ENCODE results near the gene SMIM21. TPM values are rescaled to one million over a fixed set of nuclear protein-coding genes. Genes with fewer than 3 reads are reported as not detected.

SMIM21 gene
- total RNA-seq, 1 experiment from 2014 or later = not detected

GRCh38 chr18:75450906-75451305 lies 23.4 kb upstream of the SMIM21 start:
- no peak overlapping the region for H3K4me3 Mint-ChIP-seq
- peaks cover 8% of the 10 kb centered on the region for H3K4me1 Mint-ChIP-seq
- H3K9me3 Mint-ChIP-seq = peaks cover 22% of the 10 kb centered on the region
- ATAC-seq (no peak), DNase-seq (ENCODE audit: low spot score) (no peak)
- POLR2A ChIA-PET = no interaction called here
- TF ChIP-seq NFATC4 (CRISPR knock-in tag; IDR thresholded peaks at IDR 0.05) (no peak), ATF2 (CRISPR knock-in tag; IDR thresholded peaks at IDR 0.05; ENCODE audit: borderline replicate concordance, low read depth) (no peak), USF2 (CRISPR knock-in tag; IDR thresholded peaks at IDR 0.05) (no peak), IRF1 (CRISPR knock-in tag; IDR thresholded peaks at IDR 0.05) (no peak), SOX15 (CRISPR knock-in tag; IDR thresholded peaks at IDR 0.05) (no peak), FOXP4 (CRISPR knock-in tag; IDR thresholded peaks at IDR 0.05) (no peak), ATF1 (CRISPR knock-in tag; IDR thresholded peaks at IDR 0.05) (no peak), ZNF138 (CRISPR knock-in tag; conservative IDR thresholded peaks at IDR 0.05) (no peak), ZNF416 (CRISPR knock-in tag; IDR thresholded peaks at IDR 0.05) (no peak), ESRRA (CRISPR knock-in tag; IDR thresholded peaks at IDR 0.05; ENCODE audit: borderline replicate concordance) (no peak), ZNF532 (CRISPR knock-in tag; IDR thresholded peaks at IDR 0.05; ENCODE audit: borderline replicate concordance) (no peak), NR2C2 (CRISPR knock-in tag; IDR thresholded peaks at IDR 0.05) (no peak), IRF2 (CRISPR knock-in tag; IDR thresholded peaks at IDR 0.05; ENCODE audit: borderline replicate concordance, low read depth) (no peak)
- no peak overlapping the region for H3K27ac Mint-ChIP-seq
- peaks cover 22% of the 10 kb centered on the region for H3K27me3 Mint-ChIP-seq (ENCODE audit: low read depth)
- H3K36me3 Mint-ChIP-seq = no peaks in the 10 kb centered on the region
- CTCF ChIA-PET = no interaction called here

- ATAC-seq (no peak), DNase-seq (ENCODE audit: low spot score) (no peak)
- no peaks in the 10 kb centered on the region for H3K27me3 Mint-ChIP-seq (ENCODE audit: low read depth)
- H3K4me1 Mint-ChIP-seq = no peaks in the 10 kb centered on the region
- POLR2A ChIA-PET = interaction anchor here (0.5 kb wide), 1 partner anchor 412 kb away, joined by 3 read pairs; no protein-coding TSS in a partner anchor
- no peak overlapping the region for H3K4me3 Mint-ChIP-seq
- CTCF ChIA-PET = interaction anchor here (1.0 kb wide), 1 partner anchor 455 kb away, joined by 7 read pairs; no protein-coding TSS in a partner anchor
- no peak overlapping the region for H3K27ac Mint-ChIP-seq
- no peaks in the 10 kb centered on the region for H3K36me3 Mint-ChIP-seq
- H3K9me3 Mint-ChIP-seq = no peaks in the 10 kb centered on the region
- no peak for TF ChIP-seq E2F1 (CRISPR knock-in tag; IDR thresholded peaks at IDR 0.05)
- no peak for TF ChIP-seq ZNF512 (CRISPR knock-in tag; IDR thresholded peaks at IDR 0.05; ENCODE audit: borderline replicate concordance)
- TF ChIP-seq CTCF (IDR thresholded peaks at IDR 0.05) = no peak
- no peak for TF ChIP-seq SMAD4 (CRISPR knock-in tag; IDR thresholded peaks at IDR 0.05)
- TF ChIP-seq ZBTB43 (CRISPR knock-in tag; IDR thresholded peaks at IDR 0.05) = no peak
- no peak for TF ChIP-seq TCF7 (CRISPR knock-in tag; IDR thresholded peaks at IDR 0.05; ENCODE audit: low read depth)
- no peak for TF ChIP-seq IRF2 (CRISPR knock-in tag; IDR thresholded peaks at IDR 0.05; ENCODE audit: borderline replicate concordance, low read depth)
- TF ChIP-seq ZNF232 (CRISPR knock-in tag; IDR thresholded peaks at IDR 0.05) = no peak
Observed at GRCh38 chr18:75441896-75442295, 14.4 kb upstream of the SMIM21 start.
